Activated naive CD8-positive, alpha-beta T cell treated with anti-CD3 and anti-CD28 coated beads for 36 hours (primary cell): Measurements from ENCODE around the gene SPOCK2. TPM values are rescaled to one million over a fixed set of nuclear protein-coding genes. Genes with fewer than 3 reads are reported as not detected.
"Not testable (repeated sequence)": the region's sequence is repeated elsewhere in the genome, so short reads cannot be mapped to it uniquely, and the experiment has no call there.

Experiments used
- DNase-seq: peaks from one replicate; pipeline ENCODE4 v3.0.0; 2021
- H3K27ac Mint-ChIP-seq: one replicate; pipeline ENCODE4 v1.8.0; 2022; ENCODE audit warnings: mild to moderate bottlenecking, moderate library complexity, mixed read lengths
- H3K27me3 Mint-ChIP-seq: one replicate; pipeline ENCODE4 v1.8.0; 2022; ENCODE audit warnings: mild to moderate bottlenecking, mixed read lengths
- H3K36me3 Mint-ChIP-seq: one replicate; pipeline ENCODE4 v1.8.0; 2021; ENCODE audit warnings: mild to moderate bottlenecking, mixed read lengths
- H3K4me1 Mint-ChIP-seq: one replicate; pipeline ENCODE4 v1.8.0; 2021; ENCODE audit warnings: mixed read lengths
- H3K4me3 Mint-ChIP-seq: one replicate; pipeline ENCODE4 v1.8.0; 2022; ENCODE audit warnings: mild to moderate bottlenecking, moderate library complexity, mixed read lengths
- H3K9me3 Mint-ChIP-seq: one replicate; pipeline ENCODE4 v1.8.0; 2022; ENCODE audit warnings: mixed read lengths
- total RNA-seq, 2 experiments: library from RNA; stranded (reverse); gene quantifications; one replicate each; pipeline ENCODE4 v1.2.3, GENCODE V29; 2021

Gene SPOCK2, protein sequence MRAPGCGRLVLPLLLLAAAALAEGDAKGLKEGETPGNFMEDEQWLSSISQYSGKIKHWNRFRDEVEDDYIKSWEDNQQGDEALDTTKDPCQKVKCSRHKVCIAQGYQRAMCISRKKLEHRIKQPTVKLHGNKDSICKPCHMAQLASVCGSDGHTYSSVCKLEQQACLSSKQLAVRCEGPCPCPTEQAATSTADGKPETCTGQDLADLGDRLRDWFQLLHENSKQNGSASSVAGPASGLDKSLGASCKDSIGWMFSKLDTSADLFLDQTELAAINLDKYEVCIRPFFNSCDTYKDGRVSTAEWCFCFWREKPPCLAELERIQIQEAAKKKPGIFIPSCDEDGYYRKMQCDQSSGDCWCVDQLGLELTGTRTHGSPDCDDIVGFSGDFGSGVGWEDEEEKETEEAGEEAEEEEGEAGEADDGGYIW
- total RNA-seq: 100 to 1,000 TPM; 136 to 142 TPM

DNA sequence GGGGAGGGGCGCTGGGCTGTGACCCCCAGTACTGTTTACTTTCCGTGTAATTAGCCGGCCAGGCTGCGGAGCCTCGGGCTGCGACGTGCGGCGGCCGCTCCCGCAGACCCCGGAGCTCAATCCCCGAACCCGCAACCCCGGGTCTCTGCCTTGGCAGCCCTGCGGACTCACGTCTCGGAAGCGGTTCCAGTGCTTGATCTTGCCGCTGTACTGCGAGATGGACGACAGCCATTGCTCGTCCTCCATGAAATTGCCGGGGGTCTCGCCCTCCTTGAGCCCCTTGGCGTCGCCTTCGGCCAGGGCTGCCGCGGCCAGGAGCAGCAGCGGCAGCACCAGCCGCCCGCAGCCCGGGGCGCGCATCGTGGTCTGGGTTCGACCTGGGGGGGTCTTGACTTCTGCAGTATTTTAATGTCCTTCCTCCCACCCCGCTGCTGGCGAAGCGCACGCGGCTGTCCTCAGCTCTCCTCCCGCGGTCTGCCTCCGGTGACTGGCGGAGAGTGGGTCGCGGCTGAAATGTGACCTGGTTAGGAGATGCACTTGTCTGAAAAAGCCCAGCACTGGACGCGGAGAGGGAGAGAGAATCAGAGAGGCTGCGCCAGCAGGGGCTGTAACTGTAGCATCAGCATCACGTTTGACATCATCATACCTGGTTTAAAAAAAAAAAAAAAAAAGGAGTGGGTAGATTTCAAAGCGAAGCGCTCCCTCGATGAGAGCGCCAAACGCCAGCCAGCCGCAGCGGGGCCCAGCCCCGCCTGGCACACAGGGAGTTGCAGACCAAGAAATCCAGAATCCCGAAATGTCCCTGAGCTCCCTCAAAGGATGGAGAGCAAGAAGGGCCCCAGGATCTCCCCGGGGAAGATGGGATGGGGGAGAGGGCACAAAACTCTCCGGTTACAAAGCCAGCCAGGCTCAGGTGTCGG, at the start of gene SPOCK2:
Gene SPOCK2 (minus strand): TSS at position 583 of the 920 bp plus-strand sequence. CDS start 223 bp downstream, at position 360.
- Mint-ChIP-seq H3K4me3 (peak within 1 kb of the TSS; percentile 100), H3K4me1 (peaks cover 58% of the 10 kb centered on the region), H3K36me3 (peaks cover 34% of the 10 kb centered on the region), H3K27me3 (peaks cover 6% of the 10 kb centered on the region), H3K27ac (peak within 1 kb of the TSS; percentile 100), H3K9me3 (no peaks in the 10 kb centered on the region)
- DNase-seq: peak; percentile 68

DNA sequence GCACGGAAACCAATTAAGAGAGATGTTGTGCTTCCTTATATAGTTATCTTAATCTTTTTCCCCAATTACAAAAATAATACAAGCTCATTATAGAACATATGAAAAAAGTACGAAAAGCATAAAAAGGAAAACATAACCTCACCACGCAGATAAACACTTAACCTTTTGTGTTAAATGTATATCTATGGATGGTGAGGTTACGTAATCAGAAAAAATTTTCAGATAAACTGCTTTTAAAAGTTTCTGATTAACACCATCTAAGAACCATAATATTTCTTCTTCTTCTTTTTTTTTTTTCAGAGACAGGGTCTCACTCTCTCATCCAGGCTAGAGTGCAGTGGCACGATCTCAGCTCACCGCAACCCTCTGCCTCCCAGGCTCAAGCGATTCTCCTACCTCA, 49.2 kb upstream of the SPOCK2 start:
- no peak overlapping the region for H3K4me3 Mint-ChIP-seq

DNA sequence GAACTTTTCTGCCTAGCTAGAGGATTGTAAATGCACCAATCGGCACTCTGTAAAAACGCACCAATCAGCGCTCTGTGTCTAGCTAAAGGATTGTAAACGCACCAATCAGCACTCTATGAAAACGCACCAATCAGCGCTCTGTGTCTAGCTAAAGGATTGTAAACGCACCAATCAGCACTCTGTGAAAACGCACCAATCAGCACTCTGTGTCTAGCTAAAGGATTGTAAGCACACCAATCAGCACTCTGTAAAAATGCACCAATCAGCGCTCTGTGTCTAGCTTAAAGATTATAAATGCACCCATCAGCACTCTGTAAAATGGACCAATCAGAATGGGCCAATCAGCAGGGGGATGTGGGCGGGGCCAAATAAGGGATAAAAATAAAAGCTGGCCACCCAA, 47.9 kb upstream of the SPOCK2 start:
- Mint-ChIP-seq H3K4me1 (peaks cover 34% of the 10 kb centered on the region), H3K36me3 (peaks cover 26% of the 10 kb centered on the region)
- H3K27me3 Mint-ChIP-seq, H3K9me3 Mint-ChIP-seq, H3K4me3 Mint-ChIP-seq, H3K27ac Mint-ChIP-seq, DNase-seq: not testable (repeated sequence)

More for the DNA sequence above, 49.2 kb upstream of the SPOCK2 start:
- no peak overlapping the region for H3K27ac Mint-ChIP-seq
- no peaks in the 10 kb centered on the region for H3K9me3 Mint-ChIP-seq
- peaks cover 28% of the 10 kb centered on the region for H3K4me1 Mint-ChIP-seq
- peaks cover 26% of the 10 kb centered on the region for H3K36me3 Mint-ChIP-seq
- DNase-seq: no peak
- H3K27me3 Mint-ChIP-seq: no peaks in the 10 kb centered on the region

DNA sequence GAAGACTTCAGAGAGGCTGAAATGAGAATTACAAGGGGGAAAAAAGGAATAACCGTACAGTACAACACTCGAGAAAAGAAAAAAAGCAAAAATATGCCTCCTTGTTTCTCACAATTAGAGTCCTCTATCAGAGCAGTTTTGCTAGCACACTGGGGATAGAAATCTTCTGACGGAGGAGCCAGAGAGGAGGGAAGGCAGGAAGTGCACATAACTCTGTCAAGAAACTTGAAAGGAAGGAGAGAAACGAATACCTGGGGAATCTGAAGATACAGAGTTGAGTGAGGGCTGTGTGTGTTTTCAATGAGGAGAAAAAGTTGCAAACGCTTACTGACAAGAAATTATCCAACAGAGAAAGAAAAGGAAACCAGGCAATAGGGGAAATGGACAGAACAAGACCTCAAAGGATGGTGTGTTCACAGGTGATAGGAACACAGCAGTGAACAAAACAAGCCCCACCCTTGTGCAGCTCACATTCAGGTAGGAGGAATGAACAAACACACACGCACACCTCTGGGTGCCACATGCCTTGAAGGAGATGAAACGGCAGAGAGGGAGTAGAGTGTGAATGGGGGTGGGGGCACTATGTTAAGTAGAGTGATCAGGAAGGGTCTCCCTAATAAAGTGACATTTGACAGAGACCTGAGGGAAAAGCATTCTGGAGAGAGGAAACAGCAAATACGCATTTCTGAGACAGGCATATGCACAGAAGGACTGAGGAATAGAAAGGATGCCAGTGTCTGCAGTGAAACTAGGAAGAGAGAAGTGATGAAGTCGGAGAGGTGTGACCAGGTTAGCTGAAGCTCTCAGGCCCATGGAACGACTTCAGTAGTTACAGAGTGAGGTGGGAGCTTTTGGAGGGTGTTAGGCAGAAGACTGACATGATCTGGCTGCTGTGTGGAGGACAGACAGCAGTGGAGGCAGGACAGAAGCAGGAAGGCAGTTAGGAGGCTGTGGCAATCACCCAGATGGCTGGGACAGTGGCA, 46.7 kb upstream of the SPOCK2 start:
- peaks cover 26% of the 10 kb centered on the region for H3K36me3 Mint-ChIP-seq
- DNase-seq: no peak
- peak overlapping the region; percentile 49 for H3K27ac Mint-ChIP-seq
- H3K27me3 Mint-ChIP-seq: no peaks in the 10 kb centered on the region
- no peaks in the 10 kb centered on the region for H3K9me3 Mint-ChIP-seq
- peak overlapping the region; percentile 16 for H3K4me3 Mint-ChIP-seq
- H3K4me1 Mint-ChIP-seq: peaks cover 35% of the 10 kb centered on the region

DNA sequence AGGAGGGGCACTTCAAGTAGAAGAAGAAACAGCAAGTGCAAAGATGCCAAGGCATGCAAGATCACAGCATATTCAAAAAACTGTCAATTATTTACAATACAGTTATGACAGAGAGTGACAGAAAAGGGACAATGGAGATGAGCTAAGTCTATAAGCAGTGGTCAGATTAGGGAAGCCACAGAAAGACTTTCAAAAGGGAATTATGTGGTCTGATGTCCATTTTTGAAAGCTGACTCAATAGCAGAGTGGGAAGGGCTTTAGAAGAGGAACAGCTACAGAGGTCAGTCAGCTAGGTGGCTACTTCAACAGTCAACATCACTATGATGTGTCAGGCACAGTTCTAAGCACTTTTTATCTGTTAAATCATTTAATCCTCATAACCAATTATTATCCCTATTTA, 45.2 kb upstream of the SPOCK2 start:
- peaks cover 36% of the 10 kb centered on the region for H3K4me1 Mint-ChIP-seq
- H3K4me3 Mint-ChIP-seq: no peak overlapping the region
- H3K27ac Mint-ChIP-seq: no peak overlapping the region
- H3K9me3 Mint-ChIP-seq: no peaks in the 10 kb centered on the region
- no peaks in the 10 kb centered on the region for H3K27me3 Mint-ChIP-seq
- no peak for DNase-seq
- peaks cover 27% of the 10 kb centered on the region for H3K36me3 Mint-ChIP-seq

DNA sequence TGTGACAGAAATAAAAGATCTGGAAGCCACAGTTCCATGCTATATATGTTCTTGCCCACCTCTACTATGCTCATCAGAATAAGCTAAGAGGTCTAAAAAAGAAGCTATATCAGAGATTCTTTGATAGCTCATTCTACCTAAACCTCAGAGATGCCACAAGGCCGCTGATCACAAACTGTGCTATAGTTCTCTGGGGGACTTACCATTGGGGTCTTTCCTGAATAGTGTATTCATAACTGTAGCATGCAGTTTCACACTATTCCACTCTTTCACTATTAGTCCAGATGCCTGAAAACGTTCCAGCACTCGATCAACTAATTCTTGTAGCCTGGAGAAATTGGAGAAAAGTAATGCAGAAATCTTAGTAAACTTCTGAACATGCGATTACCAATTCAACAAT, 44.5 kb upstream of the SPOCK2 start:
- no peaks in the 10 kb centered on the region for H3K27me3 Mint-ChIP-seq
- no peak overlapping the region for H3K27ac Mint-ChIP-seq
- peaks cover 29% of the 10 kb centered on the region for H3K36me3 Mint-ChIP-seq
- no peak overlapping the region for H3K4me3 Mint-ChIP-seq
- no peak for DNase-seq
- peaks cover 36% of the 10 kb centered on the region for H3K4me1 Mint-ChIP-seq
- H3K9me3 Mint-ChIP-seq: no peaks in the 10 kb centered on the region

DNA sequence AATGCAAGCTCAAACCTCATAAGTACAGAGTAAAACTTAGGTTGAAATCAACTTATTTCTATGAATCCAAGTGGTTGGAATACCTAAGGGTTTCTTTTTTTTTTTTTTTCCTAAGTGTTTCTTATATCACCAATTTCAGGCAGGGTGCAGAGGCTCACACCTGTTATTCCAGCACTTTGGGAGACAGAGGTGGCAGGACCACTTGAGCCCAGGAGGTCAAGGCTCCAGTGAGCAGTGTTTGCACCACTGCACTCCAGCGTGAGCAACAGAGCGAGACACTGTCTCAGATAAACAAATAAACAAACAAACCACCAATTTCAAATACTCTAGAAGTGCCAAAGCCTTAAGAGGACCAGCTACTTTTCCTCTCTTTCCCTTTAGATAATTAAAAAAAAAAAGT, 39.2 kb upstream of the SPOCK2 start:
- no peak overlapping the region for H3K4me3 Mint-ChIP-seq
- no peaks in the 10 kb centered on the region for H3K27me3 Mint-ChIP-seq
- no peaks in the 10 kb centered on the region for H3K9me3 Mint-ChIP-seq
- no peak overlapping the region for H3K27ac Mint-ChIP-seq
- peaks cover 25% of the 10 kb centered on the region for H3K4me1 Mint-ChIP-seq
- no peak for DNase-seq
- peaks cover 7% of the 10 kb centered on the region for H3K36me3 Mint-ChIP-seq

DNA sequence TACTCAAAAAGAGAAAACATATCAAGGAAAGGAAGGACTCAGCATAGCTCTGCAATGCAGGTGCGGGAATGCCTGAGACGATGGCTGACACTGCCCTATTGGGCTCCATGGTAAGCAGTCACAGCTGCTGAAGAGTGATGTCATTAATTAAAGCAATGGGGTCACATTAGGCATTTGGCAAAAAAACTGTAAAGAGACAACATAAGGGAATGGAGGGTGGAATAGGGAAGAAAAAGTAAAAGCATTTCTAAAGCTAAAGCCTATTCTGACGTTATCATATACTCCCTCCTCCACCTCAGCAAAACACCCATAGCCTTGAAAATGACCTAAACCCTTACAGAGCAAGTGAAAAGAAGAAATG, 38.5 kb upstream of the SPOCK2 start:
- Mint-ChIP-seq H3K27ac (no peak overlapping the region), H3K4me3 (no peak overlapping the region)

DNA sequence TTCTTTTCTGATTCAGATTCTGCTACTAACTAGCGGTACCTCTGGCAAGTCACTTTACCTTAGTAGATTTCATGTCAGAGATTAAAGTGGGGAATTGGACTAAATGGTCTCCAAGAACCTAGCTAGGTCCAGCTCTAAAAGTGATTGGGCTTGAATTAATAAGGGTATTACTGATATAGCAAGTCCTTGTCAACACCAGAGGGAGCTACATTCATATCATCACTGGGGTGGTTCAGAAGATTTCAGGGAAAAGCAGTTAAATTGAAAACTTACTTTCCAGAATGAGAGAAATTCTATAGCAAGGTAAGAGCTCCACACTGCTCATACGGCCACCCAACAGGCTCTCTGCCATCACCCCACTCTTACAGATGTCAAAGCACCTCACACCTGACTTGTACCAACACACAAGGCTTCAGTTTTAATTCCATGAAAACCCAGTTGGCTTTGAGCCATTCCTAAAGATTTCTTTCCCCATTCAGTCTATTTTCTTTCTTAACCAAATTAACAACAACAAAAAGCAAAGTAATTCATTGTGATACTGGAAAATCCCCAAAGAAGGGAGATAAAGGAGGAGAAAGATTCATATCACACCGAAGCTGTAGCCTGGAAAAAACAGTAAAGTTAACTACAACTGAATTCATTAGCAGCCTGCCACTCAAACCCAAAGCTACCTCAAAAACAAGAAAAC, 38.0 kb upstream of the SPOCK2 start:
- H3K27me3 Mint-ChIP-seq: no peaks in the 10 kb centered on the region
- H3K9me3 Mint-ChIP-seq: no peaks in the 10 kb centered on the region
- peaks cover 18% of the 10 kb centered on the region for H3K36me3 Mint-ChIP-seq
- no peak for DNase-seq
- H3K4me1 Mint-ChIP-seq: peaks cover 31% of the 10 kb centered on the region
- no peak overlapping the region for H3K27ac Mint-ChIP-seq
- no peak overlapping the region for H3K4me3 Mint-ChIP-seq

More for the DNA sequence above, 38.5 kb upstream of the SPOCK2 start:
- Mint-ChIP-seq H3K9me3 (no peaks in the 10 kb centered on the region), H3K4me1 (peaks cover 27% of the 10 kb centered on the region), H3K36me3 (peaks cover 13% of the 10 kb centered on the region), H3K27me3 (no peaks in the 10 kb centered on the region)
- DNase-seq: no peak

DNA sequence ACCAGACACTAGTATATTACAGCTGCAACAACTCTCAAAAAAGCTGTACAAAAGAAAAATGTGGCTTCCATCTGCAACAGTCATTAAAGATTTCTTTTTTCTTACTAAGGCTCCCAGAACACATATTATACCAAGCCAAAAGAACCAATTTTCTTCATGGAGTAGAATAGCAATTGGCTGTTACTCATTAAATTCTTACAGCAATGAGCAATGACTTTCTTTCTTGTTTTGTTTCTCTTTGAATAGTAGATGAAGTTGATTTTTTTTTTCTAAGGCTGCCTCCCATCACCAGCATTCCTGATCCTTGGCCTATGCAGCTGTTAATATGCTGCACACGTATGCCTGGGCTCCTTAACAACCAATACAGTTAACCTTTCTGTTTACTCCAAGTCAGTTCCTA, 36.6 kb upstream of the SPOCK2 start:
- Mint-ChIP-seq H3K9me3 (no peaks in the 10 kb centered on the region), H3K27me3 (no peaks in the 10 kb centered on the region), H3K36me3 (peaks cover 24% of the 10 kb centered on the region), H3K27ac (no peak overlapping the region), H3K4me1 (peaks cover 29% of the 10 kb centered on the region), H3K4me3 (no peak overlapping the region)
- DNase-seq: no peak

DNA sequence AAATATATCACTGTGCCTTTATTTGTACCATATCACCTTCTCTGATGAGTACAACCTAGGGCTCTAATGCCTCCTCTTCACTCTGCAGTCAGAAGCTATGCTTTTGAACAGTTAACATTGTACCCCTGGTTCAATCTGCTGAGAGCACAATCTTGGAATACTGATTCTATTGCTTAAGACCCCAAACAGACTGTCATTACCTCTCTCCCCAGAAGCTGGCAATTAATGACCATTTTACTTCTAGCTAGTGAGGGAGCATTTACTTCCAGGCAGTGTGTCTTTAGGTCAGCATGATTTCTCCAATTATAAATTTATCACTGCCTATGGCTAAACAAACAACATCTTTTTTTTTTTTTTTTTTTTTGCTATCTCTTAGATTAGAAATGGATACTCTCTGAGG, 36.0 kb upstream of the SPOCK2 start:
- Mint-ChIP-seq H3K4me1 (peaks cover 31% of the 10 kb centered on the region), H3K27ac (no peak overlapping the region), H3K36me3 (peaks cover 28% of the 10 kb centered on the region), H3K9me3 (no peaks in the 10 kb centered on the region), H3K27me3 (no peaks in the 10 kb centered on the region), H3K4me3 (no peak overlapping the region)
- DNase-seq: no peak

DNA sequence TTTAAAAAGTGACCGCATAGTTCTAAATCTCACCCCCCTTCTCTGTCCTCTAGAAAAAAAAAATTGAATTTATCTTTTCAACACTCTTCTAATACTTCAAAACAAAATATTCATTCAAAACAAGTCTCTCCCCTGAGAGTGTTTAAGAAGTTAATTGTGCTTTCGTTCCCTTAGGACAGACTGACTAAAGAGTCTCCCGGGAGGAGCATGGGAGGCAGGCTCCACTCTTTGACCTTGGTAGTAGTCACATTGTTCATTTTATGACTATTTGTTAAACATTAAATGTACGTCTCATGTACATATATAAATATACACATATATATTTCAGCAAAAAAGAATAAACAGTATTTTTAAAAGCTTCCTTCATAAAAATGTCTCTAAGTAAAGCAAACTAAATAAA, 35.3 kb upstream of the SPOCK2 start:
- H3K9me3 Mint-ChIP-seq: no peaks in the 10 kb centered on the region
- no peak overlapping the region for H3K4me3 Mint-ChIP-seq
- peaks cover 33% of the 10 kb centered on the region for H3K4me1 Mint-ChIP-seq
- DNase-seq: no peak
- H3K27ac Mint-ChIP-seq: no peak overlapping the region
- H3K36me3 Mint-ChIP-seq: peaks cover 28% of the 10 kb centered on the region
- no peaks in the 10 kb centered on the region for H3K27me3 Mint-ChIP-seq

DNA sequence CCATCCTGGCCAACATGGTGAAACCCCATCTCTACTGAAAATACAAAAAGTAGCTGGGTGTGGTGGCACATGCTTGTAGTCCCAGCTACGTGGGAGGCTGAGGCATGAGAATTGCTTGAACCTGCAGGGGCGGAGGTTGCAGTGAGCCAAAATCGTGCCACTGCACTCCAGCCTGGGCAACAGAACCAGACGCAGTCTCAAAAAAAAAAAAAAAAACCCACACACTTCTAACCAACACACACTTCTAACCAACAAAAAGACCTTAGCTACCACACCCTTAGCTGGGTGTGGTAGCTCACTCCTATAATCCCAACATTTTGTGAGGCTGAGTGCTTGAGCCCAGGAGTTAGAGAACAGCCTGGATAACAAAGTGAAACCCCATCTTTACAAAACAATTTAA, 33.9 kb upstream of the SPOCK2 start:
- no peak for DNase-seq
- no peaks in the 10 kb centered on the region for H3K27me3 Mint-ChIP-seq

DNA sequence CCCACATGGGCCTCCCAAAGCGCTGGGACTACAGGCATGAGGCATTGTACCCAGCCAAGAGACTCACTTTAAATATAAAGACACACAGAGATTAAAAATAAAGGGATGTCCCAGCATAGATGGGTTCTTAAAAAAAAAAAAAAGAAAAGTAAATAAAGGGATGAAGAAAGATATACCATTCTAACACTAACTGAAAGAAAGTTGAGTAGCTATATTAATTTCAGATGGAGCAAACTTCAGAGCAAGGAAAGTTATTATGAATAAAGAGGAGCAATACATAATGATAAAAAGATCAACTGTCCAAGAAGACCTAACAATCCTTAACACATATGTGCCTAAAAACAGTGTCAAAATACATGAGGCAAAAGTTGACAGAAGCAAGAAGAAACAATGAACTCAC, 33.0 kb upstream of the SPOCK2 start:
- H3K27me3 Mint-ChIP-seq: no peaks in the 10 kb centered on the region
- no peak overlapping the region for H3K4me3 Mint-ChIP-seq
- H3K36me3 Mint-ChIP-seq: peaks cover 37% of the 10 kb centered on the region
- DNase-seq: no peak
- no peak overlapping the region for H3K27ac Mint-ChIP-seq
- peaks cover 35% of the 10 kb centered on the region for H3K4me1 Mint-ChIP-seq
- H3K9me3 Mint-ChIP-seq: peaks cover 6% of the 10 kb centered on the region

More for the DNA sequence above, 33.9 kb upstream of the SPOCK2 start:
- Mint-ChIP-seq H3K4me1 (peaks cover 38% of the 10 kb centered on the region), H3K4me3 (no peak overlapping the region), H3K9me3 (peaks cover 2% of the 10 kb centered on the region), H3K36me3 (peaks cover 35% of the 10 kb centered on the region), H3K27ac (peak overlapping the region; percentile 27)
